Kidney glomerular epithelial cell (primary cell): ENCODE measurements around the gene SMIM5.

Experiments
- DNase-seq: peaks from one replicate; lab custom pipeline; 2025; lab: John Stamatoyannopoulos, UW

The SMIM5 gene

DNA sequence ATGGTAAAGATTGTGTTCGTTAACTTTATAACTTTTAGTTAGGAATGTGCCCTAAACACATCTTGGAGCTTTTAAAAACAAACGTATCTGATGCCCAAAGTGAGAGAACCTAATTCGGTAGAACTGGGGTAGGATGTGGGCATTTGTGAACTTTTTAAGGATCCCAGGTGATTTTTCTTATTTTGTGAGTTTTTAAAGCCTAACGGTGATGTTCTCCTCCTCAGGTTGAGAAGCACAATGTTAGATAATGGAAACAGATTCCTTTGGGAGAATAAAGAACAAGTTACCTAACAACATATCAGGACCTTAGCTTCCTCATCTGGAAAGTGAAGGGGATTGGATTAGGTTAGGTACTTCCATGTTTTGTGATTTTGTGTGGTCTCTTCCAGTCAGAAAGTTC is 34.6 kb downstream of the SMIM5 start:
- DNase-seq: no peak

DNA sequence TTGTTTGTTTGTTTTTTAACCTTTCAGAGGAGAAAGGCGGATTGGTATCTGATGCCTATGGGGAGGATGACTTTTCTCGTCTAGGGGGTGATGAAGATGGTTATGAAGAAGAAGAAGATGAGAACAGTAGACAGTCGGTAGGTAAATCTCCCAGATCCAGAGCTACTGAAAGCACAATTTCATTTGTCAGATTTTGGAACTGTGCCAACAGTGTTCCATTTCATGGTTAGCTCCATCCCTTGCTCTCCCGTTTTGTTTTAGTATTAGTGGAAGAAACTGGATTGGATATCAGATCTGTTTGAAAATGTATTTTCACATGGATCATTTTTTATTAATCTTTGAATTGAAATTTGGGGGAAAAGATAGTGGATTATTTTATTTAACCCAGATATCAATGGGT is 35.3 kb downstream of the SMIM5 start:
- no peak for DNase-seq

DNA sequence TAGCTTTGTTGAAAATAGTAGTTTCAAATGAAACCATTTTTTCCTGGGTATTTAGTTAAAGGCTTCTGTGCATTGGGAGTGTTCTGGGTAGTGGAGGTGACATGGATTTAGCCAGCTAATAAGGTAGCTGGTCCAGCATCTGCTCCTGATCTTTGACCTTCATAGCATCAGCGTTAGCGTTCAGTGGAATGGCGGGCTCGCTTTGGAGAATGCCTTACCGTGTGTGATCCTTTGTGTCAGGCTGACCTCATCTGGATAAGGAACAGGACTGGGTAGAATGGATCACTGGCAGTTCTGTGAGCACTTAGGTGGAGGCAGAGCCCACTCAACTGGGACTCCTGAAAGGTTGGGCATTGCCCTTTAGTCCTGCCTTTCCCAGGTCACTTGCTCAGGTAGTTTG is 37.6 kb downstream of the SMIM5 start:
- DNase-seq: no peak

DNA sequence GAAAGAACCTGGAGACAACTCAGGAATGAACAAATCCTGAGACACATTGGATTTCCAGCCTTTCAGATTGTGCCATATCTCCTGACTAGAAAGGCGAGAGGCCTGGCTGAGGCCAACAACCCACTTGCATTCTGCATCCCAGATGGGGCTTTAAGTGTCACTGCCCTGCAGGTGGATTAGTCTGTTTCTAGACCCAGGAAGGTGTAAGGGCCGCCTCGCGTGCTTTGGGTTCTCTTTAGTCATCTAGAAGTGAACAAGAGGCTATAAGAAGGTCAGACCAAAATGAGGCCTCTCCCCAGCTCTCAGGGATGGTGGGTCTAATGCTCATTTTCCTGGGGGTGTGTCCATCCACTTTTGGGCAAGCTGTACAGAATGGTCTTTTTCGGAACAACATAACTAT is 38.8 kb downstream of the SMIM5 start:
- DNase-seq: no peak

DNA sequence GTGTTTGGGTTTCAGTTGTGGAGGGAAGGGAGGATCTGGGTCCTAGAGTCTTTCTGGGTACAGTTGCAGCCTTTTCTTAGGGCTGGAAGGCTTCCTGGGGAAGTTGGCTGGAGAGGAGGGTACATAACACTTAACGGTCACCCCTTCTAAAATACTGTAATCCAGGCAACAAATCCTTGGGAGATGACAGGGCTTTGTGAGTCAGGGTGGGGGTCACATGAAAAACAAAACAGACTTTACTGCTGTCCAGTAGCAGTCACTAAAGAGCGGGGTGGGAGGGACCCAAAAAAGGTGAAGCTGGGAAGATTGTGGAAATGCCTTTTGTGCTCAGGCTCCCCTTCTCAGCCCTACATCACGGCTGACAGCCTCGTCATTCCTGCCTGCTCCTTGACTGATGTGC is 40.3 kb downstream of the SMIM5 start:
- no peak for DNase-seq

DNA sequence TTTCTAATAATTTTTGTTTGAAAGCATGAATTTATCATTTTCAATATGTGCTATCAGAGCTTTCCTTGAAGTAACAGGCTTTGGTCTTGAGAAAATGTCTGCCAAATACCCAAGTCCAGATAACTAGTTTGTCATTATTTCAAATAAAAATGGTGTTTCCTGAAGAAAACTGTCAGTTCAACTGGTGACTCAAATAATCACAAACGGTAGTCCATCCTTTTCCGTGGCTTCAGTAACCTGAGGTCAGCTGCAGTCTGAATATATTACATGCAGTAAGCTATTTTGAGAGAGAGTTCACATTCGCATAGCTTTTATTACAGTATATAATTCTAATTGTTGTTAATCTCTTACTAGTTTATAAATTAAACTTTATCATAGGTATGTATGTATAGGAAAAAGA is 43.2 kb downstream of the SMIM5 start:
- DNase-seq: no peak

DNA sequence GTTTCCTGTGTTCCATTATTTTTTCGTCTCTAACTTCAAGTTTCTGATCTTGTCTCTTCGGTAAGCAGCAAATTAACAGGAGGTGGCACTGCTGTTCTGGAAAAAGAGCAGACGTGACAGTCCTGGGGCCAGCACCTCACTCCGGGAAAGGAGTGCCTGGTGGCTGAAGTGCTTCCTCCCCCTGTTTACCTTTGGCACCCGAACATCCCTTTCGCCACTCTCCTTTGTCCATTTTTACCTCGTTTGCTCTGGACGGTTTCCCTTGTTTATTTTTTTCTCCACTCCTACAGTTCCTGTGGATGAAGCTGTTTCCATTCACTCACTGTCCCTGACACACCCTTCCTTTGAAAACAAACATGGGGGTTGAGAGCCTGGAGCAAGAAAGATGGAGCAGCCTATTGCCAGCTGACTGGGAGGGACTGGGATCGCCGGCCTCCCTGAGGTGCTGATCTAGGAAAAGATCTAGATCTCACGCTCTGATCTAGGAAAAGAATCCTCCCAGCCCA is 46.5 kb downstream of the SMIM5 start:
- DNase-seq: no peak

DNA sequence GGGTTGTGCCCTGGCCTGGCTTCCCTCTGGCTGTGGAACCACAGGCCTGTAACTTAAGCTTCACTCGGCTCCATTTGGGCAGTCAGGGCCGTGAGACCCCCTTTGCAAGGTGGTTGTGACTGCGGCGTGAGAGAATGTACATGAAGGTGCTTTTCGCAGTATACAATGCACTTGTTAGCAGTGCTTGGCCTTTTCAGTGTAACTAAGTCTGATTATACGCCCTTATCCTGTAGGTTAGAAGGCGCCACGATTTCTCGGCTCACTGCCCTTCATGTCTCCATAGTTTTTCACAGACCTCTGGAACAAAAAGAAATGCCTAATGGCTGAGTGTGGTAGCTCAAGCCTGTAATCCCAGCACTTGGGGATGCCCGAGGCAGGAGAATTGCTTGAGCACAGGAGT is 47.2 kb downstream of the SMIM5 start:
- DNase-seq: no peak

DNA sequence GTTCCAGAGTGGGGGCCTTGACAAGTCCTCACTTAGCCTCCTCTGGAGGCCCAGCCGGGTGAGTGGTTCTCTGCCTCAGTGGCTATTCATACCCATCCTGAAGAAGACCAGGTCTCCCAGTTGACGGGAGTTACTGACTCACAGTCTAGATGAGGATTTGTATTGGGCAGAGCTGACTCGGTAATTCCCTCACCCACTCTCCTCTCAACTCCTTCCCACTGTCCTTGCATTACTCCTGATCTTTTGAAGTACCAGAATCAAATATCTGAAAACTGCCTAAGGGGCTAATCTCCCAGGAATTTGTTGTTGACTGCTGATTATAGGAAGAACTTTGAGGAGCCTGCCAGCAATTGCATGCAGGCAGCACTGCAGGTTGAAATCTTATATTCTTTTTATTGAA is 48.1 kb downstream of the SMIM5 start:
- no peak for DNase-seq

DNA sequence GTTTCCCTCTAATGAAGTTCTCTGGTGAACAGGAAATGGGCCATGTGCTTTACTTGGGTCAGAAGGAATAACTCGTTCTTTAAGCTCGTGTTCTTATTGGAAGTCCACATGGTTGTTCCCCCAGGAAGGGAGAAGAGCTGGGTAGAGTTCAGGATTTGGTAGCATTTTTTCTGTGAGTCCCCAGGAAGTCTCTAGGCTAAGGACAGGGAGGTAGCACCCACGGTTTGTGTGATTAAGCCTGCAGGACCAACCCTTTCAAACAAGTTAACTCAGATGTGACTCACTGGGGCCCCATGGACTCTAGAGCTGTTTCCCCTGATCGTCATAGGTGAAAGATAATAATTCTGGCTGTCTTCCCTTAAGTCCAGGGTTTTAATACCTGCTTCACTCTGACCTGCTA is 50.3 kb downstream of the SMIM5 start:
- peak; percentile 26 for DNase-seq

DNA sequence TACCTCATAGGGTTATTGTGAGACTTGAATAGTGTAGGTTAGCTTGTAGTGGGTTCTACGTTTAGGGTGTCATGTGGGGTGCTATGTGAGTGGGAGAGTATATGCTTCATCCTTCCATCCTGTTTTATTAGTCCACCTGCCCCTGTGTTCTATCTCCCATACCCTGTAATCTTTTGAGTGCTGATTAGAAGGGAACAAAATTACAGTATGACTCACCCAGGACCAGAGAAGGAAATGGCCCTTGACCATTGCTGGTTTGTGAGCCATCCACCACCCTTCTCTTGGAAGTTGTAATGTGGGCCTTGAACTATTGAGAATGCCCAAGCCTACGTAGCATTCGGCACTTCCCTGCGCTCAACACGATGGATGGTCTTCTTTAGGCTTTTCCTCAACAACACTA is 51.0 kb downstream of the SMIM5 start:
- DNase-seq: no peak

DNA sequence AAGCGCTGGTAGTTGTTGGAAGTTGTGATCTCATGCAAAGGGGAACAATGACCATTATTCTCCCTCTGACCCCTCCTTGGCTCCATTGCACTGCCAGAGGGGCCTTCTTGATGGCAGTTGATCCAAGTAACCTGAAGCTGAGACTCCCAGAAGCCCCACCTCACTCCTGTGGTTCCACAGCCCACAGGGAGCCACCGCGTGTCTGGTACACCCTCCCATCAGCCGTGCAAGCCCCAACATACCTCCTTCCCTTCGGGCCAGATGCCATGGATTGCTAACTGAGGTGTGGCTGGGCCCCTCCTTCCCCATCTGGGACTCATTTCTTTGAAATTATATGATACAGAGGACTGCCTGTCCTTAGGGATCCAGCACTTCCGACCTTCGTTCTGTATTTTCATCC is 51.7 kb downstream of the SMIM5 start:
- DNase-seq: no peak

DNA sequence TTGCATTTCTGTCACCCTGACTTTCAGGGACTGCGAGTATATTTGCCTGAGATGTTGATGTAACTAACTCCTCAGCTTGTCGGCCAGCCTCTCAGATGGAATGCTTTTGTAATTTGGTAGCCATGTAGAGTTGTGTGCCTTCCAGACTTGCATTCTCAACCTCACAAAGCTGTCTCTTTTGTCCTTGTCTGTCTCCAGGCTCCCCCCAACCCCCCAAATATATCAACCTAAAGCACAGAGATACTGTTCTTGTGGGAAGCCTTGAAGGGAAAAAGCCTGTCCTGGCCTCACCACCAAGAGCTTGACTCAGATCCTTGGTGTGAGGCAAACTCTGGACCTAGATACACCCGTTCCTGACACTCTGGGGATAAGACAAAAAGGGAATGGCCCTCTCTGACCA is 52.3 kb downstream of the SMIM5 start:
- no peak for DNase-seq

DNA sequence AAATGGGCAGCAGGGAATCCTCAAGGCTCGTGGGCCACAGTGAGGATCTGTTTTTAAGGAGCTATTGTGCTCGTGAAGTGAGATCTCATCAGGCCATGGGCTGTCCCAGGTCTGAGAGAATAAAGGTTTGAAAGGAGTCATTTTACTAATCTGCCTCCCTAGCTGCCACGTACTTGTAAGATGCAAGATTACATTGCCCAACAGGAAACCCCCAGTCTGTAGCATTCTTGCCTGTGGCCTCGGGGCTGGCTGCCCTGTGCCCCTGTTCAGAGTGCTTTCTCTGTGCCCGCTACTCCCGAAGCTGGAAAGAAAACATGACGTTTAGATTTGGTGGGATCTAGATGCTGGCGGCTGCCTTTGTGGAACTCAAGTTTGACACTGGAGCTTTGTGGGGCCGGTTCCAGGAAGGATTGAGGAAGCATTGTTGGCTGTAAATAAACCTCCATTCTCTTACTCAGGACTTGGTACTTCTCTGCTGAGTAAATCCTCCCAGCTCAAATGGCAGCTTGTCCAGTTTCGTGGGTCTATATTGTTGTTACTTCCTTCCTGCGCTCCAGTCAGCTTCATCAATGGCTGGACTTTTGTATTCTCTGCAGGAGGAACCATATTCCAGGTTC is 55.1 kb downstream of the SMIM5 start:
- no peak for DNase-seq

DNA sequence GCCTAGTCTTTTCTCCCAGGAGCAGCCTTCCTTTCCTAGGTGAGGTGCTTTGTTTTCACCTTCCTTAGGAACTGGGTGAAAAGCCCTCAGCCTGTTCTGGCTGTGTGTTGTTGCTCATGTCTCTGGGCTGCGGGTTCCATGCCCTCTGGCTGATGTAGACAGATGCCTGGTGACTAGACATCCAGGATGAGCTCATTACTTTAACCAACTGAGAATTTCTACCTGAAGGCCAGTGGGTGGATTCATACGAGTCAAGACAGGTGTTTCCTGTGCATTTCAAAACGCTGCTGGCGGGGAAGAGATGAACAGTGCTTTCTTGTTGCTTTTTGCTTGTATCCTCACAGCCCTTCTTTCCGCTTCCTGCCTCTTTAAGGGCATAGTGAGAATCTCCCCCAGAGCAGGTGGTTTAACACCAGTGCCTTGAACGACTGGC is 56.2 kb downstream of the SMIM5 start:
- DNase-seq: no peak
